Uterus (tissue), 4 donors: ENCODE measurements around the gene SERGEF. TPM values are rescaled to one million over a fixed set of nuclear protein-coding genes. Genes with fewer than 3 reads are reported as not detected.

Source experiments
- DNase-seq, 2 donors: peaks; one replicate each; pipeline ENCODE4 v3.0.0-alpha.2; 2019 to 2020
- H3K27ac ChIP-seq, 2 donors: fragments of 200-600 bp; sonication (generic); 1 replicate in 1 of 2; 2 replicates in 1 of 2; pipeline ENCODE4 v1.5.1; 2016 to 2018
- H3K27me3 ChIP-seq, 2 donors: fragments of 200-600 bp; sonication (generic); one replicate each; pipeline ENCODE4 v1.5.1; 2018 to 2019; ENCODE audit warnings: control low read depth in 1 of 2
- H3K36me3 ChIP-seq, 2 donors: fragments of 200-600 bp; sonication (generic); one replicate each; pipeline ENCODE4 v1.5.1; 2019; ENCODE audit warnings: control low read depth in 1 of 2
- H3K4me1 ChIP-seq, 2 donors: fragments of 200-600 bp; sonication (generic); one replicate each; pipeline ENCODE4 v1.5.1; 2018 to 2019; ENCODE audit warnings: control low read depth in 1 of 2
- H3K4me3 ChIP-seq, 2 donors: fragments of 200-600 bp; sonication (generic); 1 replicate in 1 of 2; 2 replicates in 1 of 2; pipeline ENCODE4 v1.5.1; 2018 to 2019; ENCODE audit warnings: mild to moderate bottlenecking in 1 of 2
- H3K9me3 ChIP-seq, 2 donors: fragments of 200-600 bp; sonication (generic); one replicate each; pipeline ENCODE4 v1.5.1; 2019; ENCODE audit warnings: control low read depth in 1 of 2
- CTCF ChIP-seq, 4 experiments: fragments of 200-600 bp in 2 of 4; fragments of 450-650 bp in 2 of 4; sonication (generic) in 2 of 4; IDR thresholded peaks; one replicate each; pipeline ENCODE4 v1.5.1; 2016 to 2019; ENCODE audit warnings: antibody characterized with exemption in 4 of 4, mild to moderate bottlenecking in 2 of 4, moderate library complexity in 1 of 4
- POLR2A ChIP-seq, 2 donors: fragments of 450-650 bp; IDR thresholded peaks; one replicate each; pipeline ENCODE4 v1.6.1; 2016; ENCODE audit warnings: antibody characterized with exemption in 2 of 2, mild to moderate bottlenecking in 1 of 2, moderate library complexity in 1 of 2
- intact Hi-C: fragments of 100-400 bp; cut with DNase I; formaldehyde crosslinking; loops from one replicate; pipeline ENCODE4 v1.15.1; 2023; ENCODE audit warnings: low total_unique reads
- total RNA-seq, 4 donors: library from RNA; depleted of rRNA in 3 of 4; stranded (reverse); fragments of >200 nt in 3 of 4; gene quantifications; one replicate each; pipeline versions ENCODE4 v1.1.0 to v1.2.4, GENCODE V29; 2014 to 2023
- donor health status: DM: yes; HTN: yes; CAD: no.

Gene SERGEF
- total RNA-seq, 4 donors from 2014 or later, result 12.6 to 64.4 (median 43.7) TPM

- no peak for DNase-seq
- H3K4me1 ChIP-seq, result peaks cover 0 to 6% of the 10 kb centered on the region in 2 donors
- no peak overlapping the region for H3K4me3 ChIP-seq
- intact Hi-C loops, result no loop called here
- TF ChIP-seq CTCF (IDR thresholded peaks at IDR 0.05) (no peak), POLR2A (IDR thresholded peaks at IDR 0.05) (no peak)
- H3K27me3 ChIP-seq, result no peaks in the 10 kb centered on the region
- peak overlapping the region in 1 of 2 donors; percentile 47 for H3K27ac ChIP-seq
- no peaks in the 10 kb centered on the region for H3K36me3 ChIP-seq
- H3K9me3 ChIP-seq, result no peaks in the 10 kb centered on the region
These were observed 200.6 kb downstream of the SERGEF start for GRCh38 chr11:17812091-17812864.

- TF ChIP-seq POLR2A (IDR thresholded peaks at IDR 0.05) (no peak), CTCF (IDR thresholded peaks at IDR 0.05) (no peak)
- no peaks in the 10 kb centered on the region for H3K9me3 ChIP-seq
- intact Hi-C loops, result no loop called here
- H3K4me3 ChIP-seq, result no peak overlapping the region
- no peaks in the 10 kb centered on the region for H3K36me3 ChIP-seq
- H3K27me3 ChIP-seq, result no peaks in the 10 kb centered on the region
- H3K4me1 ChIP-seq, result peaks cover 0 to 6% of the 10 kb centered on the region in 2 donors
- no peak overlapping the region for H3K27ac ChIP-seq
- DNase-seq, result no peak
These were observed 201.5 kb downstream of the SERGEF start for GRCh38 chr11:17811352-17811751.

- intact Hi-C loops, result no loop called here
- no peaks in the 10 kb centered on the region for H3K9me3 ChIP-seq
- no peaks in the 10 kb centered on the region for H3K36me3 ChIP-seq
- no peaks in the 10 kb centered on the region for H3K27me3 ChIP-seq
- peaks cover 0 to 6% of the 10 kb centered on the region in 2 donors for H3K4me1 ChIP-seq
- H3K4me3 ChIP-seq, result no peak overlapping the region
- TF ChIP-seq CTCF (IDR thresholded peaks at IDR 0.05) (no peak), POLR2A (IDR thresholded peaks at IDR 0.05) (no peak)
- DNase-seq, result peak in 1 of 2 donors; percentile 16
- no peak overlapping the region for H3K27ac ChIP-seq
These were observed 202.1 kb downstream of the SERGEF start for GRCh38 chr11:17810746-17811145.

GRCh38 chr11:17810041-17810440 is 202.8 kb downstream of the SERGEF start:
- no peak for DNase-seq
- Histone ChIP-seq H3K9me3 (no peaks in the 10 kb centered on the region), H3K4me3 (no peak overlapping the region), H3K27ac (no peak overlapping the region), H3K27me3 (no peaks in the 10 kb centered on the region), H3K4me1 (peaks cover 0 to 6% of the 10 kb centered on the region in 2 donors), H3K36me3 (no peaks in the 10 kb centered on the region)
- TF ChIP-seq POLR2A (IDR thresholded peaks at IDR 0.05) (no peak), CTCF (IDR thresholded peaks at IDR 0.05) (no peak)
- intact Hi-C loops, result no loop called here

GRCh38 chr11:17807034-17807433 is 205.8 kb downstream of the SERGEF start:
- no peak overlapping the region for H3K27ac ChIP-seq
- no peak for DNase-seq
- no peak for TF ChIP-seq POLR2A (IDR thresholded peaks at IDR 0.05)
- no peak for TF ChIP-seq CTCF (IDR thresholded peaks at IDR 0.05)
- intact Hi-C loops, result no loop called here
- no peaks in the 10 kb centered on the region for H3K9me3 ChIP-seq
- no peaks in the 10 kb centered on the region for H3K4me1 ChIP-seq
- H3K27me3 ChIP-seq, result no peaks in the 10 kb centered on the region
- no peak overlapping the region for H3K4me3 ChIP-seq
- H3K36me3 ChIP-seq, result no peaks in the 10 kb centered on the region
